DOHH2 (cell line): ENCODE results near the gene CD177.
"Not testable (repeated sequence)": the region's sequence is repeated elsewhere in the genome, so short reads cannot be mapped to it uniquely, and the experiment has no call there.

ENCODE experiments used
- CTCF ChIP-seq: fragments of 200-600 bp; sonication (generic); IDR thresholded peaks from one replicate; pipeline ENCODE4 v1.5.1; 2014; ENCODE audit warnings: antibody characterized with exemption, mild to moderate bottlenecking, low read depth, low read length; ENCODE audit not compliant: poor library complexity, severe bottlenecking
- EZH2phosphoT487 ChIP-seq: fragments of 200-600 bp; sonication (generic); IDR thresholded peaks from 2 replicates; pipeline ENCODE4 v1.6.1; 2017; ENCODE audit warnings: borderline replicate concordance, mild to moderate bottlenecking, antibody characterized with exemption, low read length, moderate library complexity, mixed read lengths

- TF ChIP-seq CTCF, EZH2phosphoT487: not testable (repeated sequence)
These were observed 30.3 kb downstream of the CD177 start for GRCh38 chr19:43383759-43384158.
